Type B pancreatic cell (in vitro differentiated cells): ENCODE data around the gene KCTD16. TPM values are rescaled to one million over a fixed set of nuclear protein-coding genes. Genes with fewer than 3 reads are reported as not detected.

ENCODE experiments used
- DNase-seq: peaks from one replicate; pipeline ENCODE4 v3.0.0; 2021; ENCODE audit warnings: mixed read lengths; ENCODE audit not compliant: unreplicated experiment; ENCODE audit errors: extremely low spot score
- H3K27ac Mint-ChIP-seq: 2 replicates; pipeline ENCODE4 v1.8.0; 2021; ENCODE audit warnings: mild to moderate bottlenecking, mixed read lengths
- H3K27me3 Mint-ChIP-seq: 2 replicates; pipeline ENCODE4 v1.8.0; 2021; ENCODE audit warnings: mixed read lengths
- H3K36me3 Mint-ChIP-seq: 2 replicates; pipeline ENCODE4 v1.8.0; 2021; ENCODE audit warnings: mixed read lengths
- H3K4me1 Mint-ChIP-seq: one replicate; pipeline ENCODE4 v1.8.0; 2021; ENCODE audit warnings: mixed read lengths; ENCODE audit not compliant: unreplicated experiment
- H3K4me3 Mint-ChIP-seq: 2 replicates; pipeline ENCODE4 v1.8.0; 2021; ENCODE audit warnings: mild to moderate bottlenecking, mixed read lengths
- H3K9me3 Mint-ChIP-seq: 2 replicates; pipeline ENCODE4 v1.8.0; 2021; ENCODE audit warnings: mixed read lengths
- CTCF ChIP-seq: fragments of 200-600 bp; sonication (generic); conservative IDR thresholded peaks from 2 replicates; pipeline ENCODE4 v1.5.0; 2021; ENCODE audit warnings: antibody characterized with exemption, mild to moderate bottlenecking
- total RNA-seq: library from RNA; stranded (reverse); gene quantifications from 2 replicates; pipeline ENCODE4 v1.2.1, GENCODE V29; 2021; ENCODE audit warnings: low replicate concordance

The KCTD16 gene
- total RNA-seq, 1 donor from 2014 or later = 3.0 TPM

DNA sequence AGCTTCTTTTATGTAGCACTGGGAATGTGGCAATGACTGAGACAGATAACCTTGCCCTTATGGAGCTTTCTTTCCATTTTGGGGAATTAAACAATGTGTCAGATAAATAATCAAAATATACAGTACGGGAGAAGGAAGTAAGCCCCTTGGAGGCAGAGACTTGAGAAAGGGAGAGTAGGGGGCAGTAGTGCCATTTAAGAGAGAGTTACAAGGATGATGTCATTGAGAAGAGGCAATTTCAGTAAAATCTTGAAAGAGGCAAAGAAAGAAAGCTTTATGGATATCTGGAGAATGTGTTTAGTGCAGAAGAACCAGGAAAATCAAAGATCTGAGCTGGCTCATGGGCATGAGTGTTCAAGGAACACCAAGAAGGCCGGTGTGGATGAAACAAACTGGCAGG is 77.3 kb downstream of the KCTD16 start:
- peaks cover 3% of the 10 kb centered on the region for H3K9me3 Mint-ChIP-seq
- no peak overlapping the region for H3K27ac Mint-ChIP-seq
- no peak overlapping the region for H3K4me3 Mint-ChIP-seq
- no peaks in the 10 kb centered on the region for H3K4me1 Mint-ChIP-seq
- TF ChIP-seq CTCF = no peak
- H3K27me3 Mint-ChIP-seq = no peaks in the 10 kb centered on the region
- DNase-seq = no peak
- no peaks in the 10 kb centered on the region for H3K36me3 Mint-ChIP-seq

DNA sequence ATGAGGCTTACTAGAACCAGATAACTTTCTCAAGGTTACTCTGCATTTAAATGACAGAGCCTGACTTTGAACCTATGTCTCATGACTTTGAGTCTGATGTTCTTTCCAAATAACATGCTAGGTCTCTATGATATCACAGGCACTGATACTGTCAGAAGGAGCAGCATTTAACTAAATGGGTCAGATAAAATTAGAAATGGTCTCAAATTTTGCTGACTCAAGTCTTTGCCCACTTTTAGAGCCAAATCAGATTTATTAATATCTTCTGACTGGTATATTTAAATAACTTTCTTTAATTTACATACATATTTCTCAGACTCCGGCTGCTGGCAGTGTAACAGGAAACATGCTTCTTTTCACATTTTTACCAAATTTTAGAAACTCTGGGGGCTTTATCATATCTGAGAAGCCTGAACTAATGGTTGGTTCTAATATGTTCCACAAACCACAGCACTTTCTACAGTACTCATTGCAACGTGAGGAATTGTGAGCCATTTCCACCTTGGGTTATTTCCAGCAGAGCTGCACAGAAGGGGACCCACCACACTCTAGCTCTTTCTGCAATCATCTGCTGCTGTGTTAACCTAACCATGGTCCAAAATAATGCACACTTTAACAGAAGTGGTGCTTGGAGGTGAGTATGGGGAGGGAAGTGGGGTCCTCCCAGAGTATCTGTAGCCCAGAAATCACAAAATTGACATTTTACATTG is 79.2 kb downstream of the KCTD16 start:
- DNase-seq = no peak
- H3K4me1 Mint-ChIP-seq = no peaks in the 10 kb centered on the region
- H3K9me3 Mint-ChIP-seq = peaks cover 3% of the 10 kb centered on the region
- H3K27me3 Mint-ChIP-seq = no peaks in the 10 kb centered on the region
- H3K27ac Mint-ChIP-seq = no peak overlapping the region
- H3K36me3 Mint-ChIP-seq = no peaks in the 10 kb centered on the region
- no peak for TF ChIP-seq CTCF
- H3K4me3 Mint-ChIP-seq = no peak overlapping the region

DNA sequence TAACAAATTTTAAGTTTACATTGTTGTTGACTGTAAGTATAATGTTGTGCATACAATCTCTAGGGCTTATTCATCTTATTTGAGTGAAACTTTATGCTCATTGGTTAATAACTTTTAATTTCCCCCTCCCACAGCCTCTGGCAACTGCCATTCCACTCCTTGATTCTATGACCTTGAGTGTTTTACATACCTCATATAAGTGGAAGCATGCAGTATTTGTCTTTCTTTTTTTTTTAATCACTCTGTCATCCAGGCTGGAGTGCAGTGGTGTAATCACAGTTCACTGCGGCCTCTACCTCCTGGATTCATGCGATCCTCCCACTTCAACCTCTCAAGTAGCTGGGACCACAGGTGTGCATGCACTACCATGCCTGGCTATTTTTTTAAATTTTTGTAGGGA is 83.9 kb downstream of the KCTD16 start:
- Mint-ChIP-seq H3K9me3 (no peaks in the 10 kb centered on the region), H3K27me3 (no peaks in the 10 kb centered on the region), H3K36me3 (no peaks in the 10 kb centered on the region), H3K27ac (no peak overlapping the region), H3K4me1 (no peaks in the 10 kb centered on the region), H3K4me3 (no peak overlapping the region)
- DNase-seq = no peak
- TF ChIP-seq CTCF = no peak

DNA sequence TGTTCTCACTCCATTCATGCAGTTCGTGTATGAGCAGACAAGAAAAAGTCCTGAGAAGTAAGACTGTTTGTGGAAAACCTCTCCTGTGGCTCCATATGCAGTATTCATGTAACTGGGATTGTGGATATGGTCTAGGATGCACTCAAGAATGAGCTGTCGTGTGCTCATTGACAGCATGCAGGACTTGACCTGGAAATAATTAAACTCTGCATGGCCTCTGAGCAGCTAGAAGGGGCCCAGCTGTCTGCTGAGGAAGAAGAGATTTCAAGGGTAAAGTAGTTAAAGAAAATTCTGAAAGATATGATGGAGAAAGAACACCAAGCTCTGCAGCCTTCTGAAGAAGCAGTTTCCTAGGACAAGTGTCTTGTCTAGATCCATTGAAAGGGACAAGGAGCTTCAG is 89.4 kb downstream of the KCTD16 start:
- H3K27me3 Mint-ChIP-seq = no peaks in the 10 kb centered on the region
- no peaks in the 10 kb centered on the region for H3K9me3 Mint-ChIP-seq
- H3K4me1 Mint-ChIP-seq = peaks cover 6% of the 10 kb centered on the region
- no peaks in the 10 kb centered on the region for H3K36me3 Mint-ChIP-seq
- DNase-seq = no peak
- no peak overlapping the region for H3K27ac Mint-ChIP-seq
- H3K4me3 Mint-ChIP-seq = no peak overlapping the region
- TF ChIP-seq CTCF = no peak

DNA sequence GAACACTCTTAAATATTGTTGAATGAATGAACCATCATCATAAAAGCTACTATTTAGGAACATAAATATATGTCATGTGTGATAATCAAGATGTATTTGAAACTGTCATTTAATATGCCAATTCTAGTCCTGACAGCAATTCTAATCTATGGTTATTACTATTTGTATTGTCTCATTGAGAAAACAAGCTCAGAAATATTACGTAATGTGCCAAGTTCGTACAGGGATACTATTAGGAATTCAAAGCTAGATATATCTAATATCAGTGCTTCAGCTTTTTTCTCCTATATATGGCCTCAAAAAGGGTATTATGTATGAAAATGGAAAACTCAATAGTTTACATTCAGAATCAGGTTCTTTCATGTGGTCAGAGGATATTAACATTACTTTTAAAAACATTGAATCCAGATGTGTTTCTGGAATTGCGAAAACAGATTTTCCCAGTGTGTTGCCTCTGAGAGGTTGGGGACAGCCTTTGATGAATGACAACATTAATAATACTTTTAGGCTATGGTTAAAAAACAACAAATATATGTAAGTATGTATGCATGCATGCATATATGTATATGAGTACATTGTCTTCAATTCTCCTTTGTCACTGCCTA is 95.1 kb downstream of the KCTD16 start:
- Mint-ChIP-seq H3K4me1 (peaks cover 3% of the 10 kb centered on the region), H3K4me3 (no peak overlapping the region), H3K27ac (no peak overlapping the region), H3K9me3 (no peaks in the 10 kb centered on the region), H3K36me3 (no peaks in the 10 kb centered on the region), H3K27me3 (no peaks in the 10 kb centered on the region)
- no peak for DNase-seq
- TF ChIP-seq CTCF = no peak
